SK-N-SH treated with all-trans-retinoic acid at 6 μM for 48 hours (cell line): ENCODE measurements around the gene RTL10.

ENCODE experiments used
- GLIS3 ChIP-seq: fragments of 250-450 bp; sonication (Bioruptor Pico); IDR thresholded peaks from 2 replicates; pipeline ENCODE4 v1.5.0; 2020; ENCODE audit warnings: mild to moderate bottlenecking, moderate library complexity
- TF ChIP-seq, protein P1 (sequence below): fragments of 250-450 bp; sonication (Bioruptor Pico); IDR thresholded peaks from 2 replicates; pipeline ENCODE4 v1.5.0; 2020; ENCODE audit warnings: mild to moderate bottlenecking, moderate library complexity

DNA sequence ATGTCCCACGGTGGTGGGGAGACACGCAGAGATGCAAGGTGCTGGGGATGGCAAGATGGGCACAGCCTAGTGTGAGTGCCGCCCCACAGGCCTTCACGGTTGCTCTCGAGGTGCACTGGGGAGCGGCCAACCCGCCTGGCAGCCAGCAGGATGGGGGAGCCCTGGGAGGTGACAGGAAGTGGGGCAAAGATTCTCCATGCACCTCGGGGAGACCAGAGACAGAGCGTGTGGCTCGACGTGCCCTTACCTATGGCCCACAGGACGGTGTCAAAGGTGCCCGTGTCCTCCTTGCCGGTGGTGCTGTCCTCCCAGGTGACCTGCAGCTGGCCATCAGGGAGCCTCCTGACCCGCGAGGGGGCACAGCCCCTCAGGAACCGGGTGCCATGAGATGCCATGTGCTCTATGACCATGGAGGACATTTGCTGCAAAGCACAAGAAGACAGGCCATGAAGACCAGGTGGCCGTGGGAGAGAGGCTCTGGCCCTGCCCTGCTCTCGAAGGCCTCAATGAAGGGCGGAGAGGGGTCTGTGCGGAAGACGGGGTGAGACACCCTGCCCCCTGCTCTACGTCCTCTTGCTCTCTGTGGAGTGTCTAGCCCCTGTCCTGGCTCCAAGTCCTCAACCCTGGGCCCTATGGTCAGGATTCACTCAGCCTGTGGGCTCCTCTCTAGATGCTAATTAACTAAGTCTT is 40.6 kb upstream of the RTL10 start:
- TF ChIP-seq, protein P1, sequence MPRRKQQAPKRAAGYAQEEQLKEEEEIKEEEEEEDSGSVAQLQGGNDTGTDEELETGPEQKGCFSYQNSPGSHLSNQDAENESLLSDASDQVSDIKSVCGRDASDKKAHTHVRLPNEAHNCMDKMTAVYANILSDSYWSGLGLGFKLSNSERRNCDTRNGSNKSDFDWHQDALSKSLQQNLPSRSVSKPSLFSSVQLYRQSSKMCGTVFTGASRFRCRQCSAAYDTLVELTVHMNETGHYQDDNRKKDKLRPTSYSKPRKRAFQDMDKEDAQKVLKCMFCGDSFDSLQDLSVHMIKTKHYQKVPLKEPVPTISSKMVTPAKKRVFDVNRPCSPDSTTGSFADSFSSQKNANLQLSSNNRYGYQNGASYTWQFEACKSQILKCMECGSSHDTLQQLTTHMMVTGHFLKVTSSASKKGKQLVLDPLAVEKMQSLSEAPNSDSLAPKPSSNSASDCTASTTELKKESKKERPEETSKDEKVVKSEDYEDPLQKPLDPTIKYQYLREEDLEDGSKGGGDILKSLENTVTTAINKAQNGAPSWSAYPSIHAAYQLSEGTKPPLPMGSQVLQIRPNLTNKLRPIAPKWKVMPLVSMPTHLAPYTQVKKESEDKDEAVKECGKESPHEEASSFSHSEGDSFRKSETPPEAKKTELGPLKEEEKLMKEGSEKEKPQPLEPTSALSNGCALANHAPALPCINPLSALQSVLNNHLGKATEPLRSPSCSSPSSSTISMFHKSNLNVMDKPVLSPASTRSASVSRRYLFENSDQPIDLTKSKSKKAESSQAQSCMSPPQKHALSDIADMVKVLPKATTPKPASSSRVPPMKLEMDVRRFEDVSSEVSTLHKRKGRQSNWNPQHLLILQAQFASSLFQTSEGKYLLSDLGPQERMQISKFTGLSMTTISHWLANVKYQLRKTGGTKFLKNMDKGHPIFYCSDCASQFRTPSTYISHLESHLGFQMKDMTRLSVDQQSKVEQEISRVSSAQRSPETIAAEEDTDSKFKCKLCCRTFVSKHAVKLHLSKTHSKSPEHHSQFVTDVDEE: no peak
- no peak for TF ChIP-seq GLIS3
